ENCODE data around the gene TNFRSF14. TPM values are rescaled to one million over a fixed set of nuclear protein-coding genes. Genes with fewer than 3 reads are reported as not detected.

Gene TNFRSF14
- total and polyA plus RNA-seq, 2 of the 13 experiments (the other 11 are each of a cell fraction or from before 2014, with no cell fraction given): 11.9 to 49.9 TPM

- TF ChIP-seq ZBED4 (CRISPR knock-in tag; IDR thresholded peaks at IDR 0.05; ENCODE audit: borderline replicate concordance) (no peak), ZNF496 (CRISPR knock-in tag; IDR thresholded peaks at IDR 0.05; ENCODE audit: insufficient replicate concordance) (no peak), ZSCAN25 (CRISPR knock-in tag; IDR thresholded peaks at IDR 0.05) (no peak), ZNF749 (CRISPR knock-in tag; IDR thresholded peaks at IDR 0.05; ENCODE audit: borderline replicate concordance) (no peak), HDAC2 (CRISPR knock-in tag; IDR thresholded peaks at IDR 0.05) (0 out of 2 replicates have a peak, but pooled peaks have one; percentile 26), MLX (CRISPR knock-in tag; IDR thresholded peaks at IDR 0.05) (no peak), ZNF687 (CRISPR knock-in tag; IDR thresholded peaks at IDR 0.05) (peak; percentile 71), ZFP90 (CRISPR knock-in tag; IDR thresholded peaks at IDR 0.05; ENCODE audit: borderline replicate concordance) (no peak), ZNF512 (CRISPR knock-in tag; IDR thresholded peaks at IDR 0.05) (no peak), CEBPG (CRISPR knock-in tag; IDR thresholded peaks at IDR 0.05) (no peak), PAWR (CRISPR knock-in tag; IDR thresholded peaks at IDR 0.05; ENCODE audit: borderline replicate concordance) (no peak), FOXA1 (IDR thresholded peaks at IDR 0.05) (no peak), FOXA1 (CRISPR knock-in tag; IDR thresholded peaks at IDR 0.05) (no peak), ZSCAN12 (CRISPR knock-in tag; IDR thresholded peaks at IDR 0.05) (no peak), ZNF619 (CRISPR knock-in tag; IDR thresholded peaks at IDR 0.05) (no peak), ZNF275 (CRISPR knock-in tag; IDR thresholded peaks at IDR 0.05; ENCODE audit: borderline replicate concordance) (no peak), NFKBIZ (CRISPR knock-in tag; IDR thresholded peaks at IDR 0.05) (no peak)
Observed at GRCh38 chr1:2585318-2586092, 29.3 kb downstream of the TNFRSF14 start (continued).

Data from HepG2 (cell line).